ENCODE measurements around the gene PCP2.

PCP2 gene

DNA sequence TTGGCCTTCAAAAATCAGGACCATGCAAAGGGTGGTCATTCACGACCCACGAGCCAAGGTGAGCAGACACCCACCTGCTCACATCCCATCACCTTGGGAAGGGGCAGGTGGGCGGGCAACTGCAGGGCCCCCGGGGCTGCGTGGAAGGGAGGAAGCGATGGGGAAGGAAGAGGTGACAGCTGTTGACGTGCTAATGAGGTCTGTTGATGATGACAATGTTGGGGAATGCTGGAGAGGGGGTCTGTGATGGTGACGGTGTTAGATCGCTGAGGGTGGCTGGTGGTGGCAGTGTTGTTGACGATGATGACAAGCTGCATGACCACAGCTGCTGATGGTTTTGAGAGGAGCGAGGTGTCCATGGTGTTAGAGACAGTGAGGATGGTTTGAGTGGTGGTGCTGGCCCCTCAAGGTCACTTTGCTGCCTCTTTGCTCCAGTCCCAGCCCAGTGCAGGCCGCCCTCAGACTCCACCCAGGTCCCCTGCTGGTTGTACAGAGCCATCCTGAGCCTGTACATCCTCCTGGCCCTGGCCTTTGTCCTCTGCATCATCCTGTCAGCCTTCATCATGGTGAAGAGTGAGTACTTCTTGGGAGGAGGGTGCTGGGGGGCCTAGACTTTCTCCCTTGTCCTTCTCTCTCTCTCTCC lies 44.3 kb upstream of the PCP2 start:
- TF ChIP-seq, protein P1, sequence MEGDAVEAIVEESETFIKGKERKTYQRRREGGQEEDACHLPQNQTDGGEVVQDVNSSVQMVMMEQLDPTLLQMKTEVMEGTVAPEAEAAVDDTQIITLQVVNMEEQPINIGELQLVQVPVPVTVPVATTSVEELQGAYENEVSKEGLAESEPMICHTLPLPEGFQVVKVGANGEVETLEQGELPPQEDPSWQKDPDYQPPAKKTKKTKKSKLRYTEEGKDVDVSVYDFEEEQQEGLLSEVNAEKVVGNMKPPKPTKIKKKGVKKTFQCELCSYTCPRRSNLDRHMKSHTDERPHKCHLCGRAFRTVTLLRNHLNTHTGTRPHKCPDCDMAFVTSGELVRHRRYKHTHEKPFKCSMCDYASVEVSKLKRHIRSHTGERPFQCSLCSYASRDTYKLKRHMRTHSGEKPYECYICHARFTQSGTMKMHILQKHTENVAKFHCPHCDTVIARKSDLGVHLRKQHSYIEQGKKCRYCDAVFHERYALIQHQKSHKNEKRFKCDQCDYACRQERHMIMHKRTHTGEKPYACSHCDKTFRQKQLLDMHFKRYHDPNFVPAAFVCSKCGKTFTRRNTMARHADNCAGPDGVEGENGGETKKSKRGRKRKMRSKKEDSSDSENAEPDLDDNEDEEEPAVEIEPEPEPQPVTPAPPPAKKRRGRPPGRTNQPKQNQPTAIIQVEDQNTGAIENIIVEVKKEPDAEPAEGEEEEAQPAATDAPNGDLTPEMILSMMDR (IDR thresholded peaks at IDR 0.05; ENCODE audit: low read depth, low read length): no peak
- H3K4me3 ChIP-seq (ENCODE audit: low read depth, low read length): no peak overlapping the region

DNA sequence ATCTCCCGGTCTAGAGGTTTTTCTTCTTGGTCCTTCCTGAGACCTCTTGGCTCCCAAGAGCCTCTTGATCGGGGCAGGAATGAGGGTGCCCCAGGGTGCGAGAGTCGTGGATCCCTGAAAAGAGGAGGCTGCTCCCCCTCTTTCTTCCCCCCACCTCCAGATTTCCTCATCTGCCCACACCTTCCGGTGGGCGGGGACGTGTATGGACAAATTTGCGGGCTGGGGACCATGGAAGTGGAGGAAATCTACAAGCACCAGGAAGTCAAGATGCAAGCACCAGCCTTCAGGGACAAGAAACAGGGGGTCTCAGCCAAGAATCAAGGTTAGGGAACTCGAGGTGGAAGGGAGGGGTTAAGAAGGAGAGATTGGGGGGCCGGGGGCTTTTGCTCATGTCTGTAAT lies 43.3 kb upstream of the PCP2 start, which contains the start of gene MCEMP1:
Gene MCEMP1, plus strand, starts transcription at position 237 of the 400 bp plus-strand sequence. Its CDS starts 31 bp downstream, at position 268.
- TF ChIP-seq, protein P1 (IDR thresholded peaks at IDR 0.05; ENCODE audit: low read depth, low read length): no peak
- H3K4me3 ChIP-seq (ENCODE audit: low read depth, low read length): no peak within 1 kb of the TSS

- H3K4me3 ChIP-seq (ENCODE audit: low read depth, low read length): no peak overlapping the region
- TF ChIP-seq, protein P1 (IDR thresholded peaks at IDR 0.05; ENCODE audit: low read depth, low read length): no peak
Measured at GRCh38 chr19:7676376-7676775, 42.9 kb upstream of the PCP2 start.

- H3K4me3 ChIP-seq (ENCODE audit: low read depth, low read length): no peak overlapping the region
- TF ChIP-seq, protein P1 (IDR thresholded peaks at IDR 0.05; ENCODE audit: low read depth, low read length): no peak
Measured at GRCh38 chr19:7674010-7675005, 40.8 kb upstream of the PCP2 start.

DNA sequence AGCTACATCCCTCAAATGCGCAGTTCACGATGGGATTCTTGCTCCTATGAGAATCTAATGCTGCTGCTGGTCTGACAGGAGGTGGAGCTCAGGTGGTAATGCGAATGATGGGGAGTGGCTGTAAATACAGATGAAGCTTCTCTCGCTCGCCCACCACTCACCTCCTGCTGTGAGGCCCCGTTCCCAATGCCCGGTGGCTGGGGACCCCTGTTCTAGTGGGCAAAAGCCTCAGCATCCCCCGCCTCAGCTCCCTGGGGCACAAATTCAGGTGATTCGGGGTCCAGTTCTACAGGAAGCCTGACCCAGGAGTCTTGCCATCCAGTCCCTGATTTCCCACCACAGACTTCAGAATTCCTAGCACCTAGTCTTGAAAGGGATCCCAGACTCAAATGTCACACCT lies 39.0 kb upstream of the PCP2 start:
- TF ChIP-seq, protein P1 (IDR thresholded peaks at IDR 0.05; ENCODE audit: low read depth, low read length): no peak
- H3K4me3 ChIP-seq (ENCODE audit: low read depth, low read length): no peak overlapping the region

DNA sequence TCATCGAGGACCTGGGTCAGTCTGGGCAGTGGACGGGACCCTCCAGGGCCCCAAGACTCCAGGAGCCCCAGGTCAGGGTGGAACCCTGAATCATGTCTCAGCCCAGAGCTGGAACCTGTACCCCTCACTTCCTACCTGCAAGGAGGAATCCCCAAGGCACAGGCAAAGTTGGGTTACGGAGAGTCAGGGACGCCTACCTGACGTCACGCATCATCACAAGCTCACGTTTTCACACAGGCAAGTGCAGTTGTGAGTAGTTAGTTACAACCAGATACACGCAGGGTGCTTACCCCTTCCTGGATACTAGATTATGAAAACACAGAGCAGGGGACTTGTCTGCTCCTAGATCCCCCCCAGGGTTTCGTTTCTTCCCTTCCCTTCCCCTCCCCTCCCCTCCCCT lies 37.3 kb upstream of the PCP2 start:
- no peak overlapping the region for H3K4me3 ChIP-seq (ENCODE audit: low read depth, low read length)
- TF ChIP-seq, protein P1 (IDR thresholded peaks at IDR 0.05; ENCODE audit: low read depth, low read length): no peak
